HT-29 (cell line): ENCODE results near the gene LLGL1. TPM values are rescaled to one million over a fixed set of nuclear protein-coding genes. Genes with fewer than 3 reads are reported as not detected.

ENCODE experiments used
- DNase-seq: peaks from one replicate; pipeline ENCODE4 v3.0.0-alpha.2; 2015; ENCODE audit warnings: low spot score
- total RNA-seq: library from RNA; depleted of rRNA; stranded (reverse); fragments of >200 nt; shearing (Covaris generic); gene quantifications from 2 replicates; pipeline ENCODE4 v1.2.3, GENCODE V29; 2014

Gene LLGL1
- total RNA-seq, 1 experiment from 2014 or later, result 33.2 TPM

DNA sequence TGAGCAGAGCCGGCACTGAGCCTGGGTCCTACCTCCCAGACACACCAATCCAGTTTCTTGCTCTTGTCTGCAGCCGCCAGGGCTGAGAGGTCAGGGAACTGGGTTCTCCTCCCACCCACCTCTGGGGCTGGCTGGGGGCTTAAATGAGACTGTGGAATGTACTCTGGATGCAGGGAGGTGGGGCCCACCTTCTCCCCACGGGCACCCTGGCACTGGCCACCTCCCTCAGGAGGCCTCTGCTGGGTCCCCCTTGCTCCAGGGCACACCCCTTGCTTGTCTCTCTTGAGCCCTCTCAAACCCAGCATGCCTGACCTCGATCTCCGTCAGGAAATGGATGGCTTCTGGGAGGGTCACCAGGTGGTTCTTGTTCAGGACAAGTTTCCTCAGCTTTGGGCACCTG lies 26.7 kb downstream of the LLGL1 start:
- no peak for DNase-seq

DNA sequence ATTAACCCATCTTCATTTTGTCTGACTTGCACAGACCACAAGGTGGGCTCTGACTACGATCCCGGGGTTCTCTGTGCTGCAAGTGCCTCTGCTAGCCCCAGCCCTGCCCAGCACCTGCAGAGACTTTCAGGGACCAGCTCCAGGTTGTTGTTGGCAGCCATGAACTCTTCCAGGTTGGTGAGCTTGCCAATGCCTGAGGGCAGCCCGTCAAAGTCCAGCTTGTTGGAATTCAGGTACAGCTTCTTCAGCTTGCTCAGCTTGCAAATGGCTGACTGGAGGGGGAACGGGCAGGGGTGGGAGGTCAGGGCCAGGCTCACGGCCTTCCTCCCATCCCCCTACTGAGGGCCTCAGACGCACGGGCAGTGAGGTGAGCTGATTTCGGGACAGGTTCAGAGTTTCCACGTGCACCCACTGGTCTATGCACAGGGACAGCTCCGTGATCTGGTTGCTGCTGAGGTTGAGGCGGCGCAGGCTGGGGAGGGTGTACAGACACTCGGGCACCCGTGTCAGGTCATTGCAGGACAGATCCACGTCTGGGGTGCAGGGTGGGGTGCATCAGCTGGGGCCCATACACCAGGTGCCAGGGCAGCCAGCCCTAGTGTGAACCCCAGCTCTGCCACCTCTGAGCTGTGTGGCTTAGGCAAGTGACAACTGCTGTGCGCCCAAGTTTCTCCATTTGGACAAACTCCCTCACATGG lies 27.9 kb downstream of the LLGL1 start:
- DNase-seq, result no peak

DNA sequence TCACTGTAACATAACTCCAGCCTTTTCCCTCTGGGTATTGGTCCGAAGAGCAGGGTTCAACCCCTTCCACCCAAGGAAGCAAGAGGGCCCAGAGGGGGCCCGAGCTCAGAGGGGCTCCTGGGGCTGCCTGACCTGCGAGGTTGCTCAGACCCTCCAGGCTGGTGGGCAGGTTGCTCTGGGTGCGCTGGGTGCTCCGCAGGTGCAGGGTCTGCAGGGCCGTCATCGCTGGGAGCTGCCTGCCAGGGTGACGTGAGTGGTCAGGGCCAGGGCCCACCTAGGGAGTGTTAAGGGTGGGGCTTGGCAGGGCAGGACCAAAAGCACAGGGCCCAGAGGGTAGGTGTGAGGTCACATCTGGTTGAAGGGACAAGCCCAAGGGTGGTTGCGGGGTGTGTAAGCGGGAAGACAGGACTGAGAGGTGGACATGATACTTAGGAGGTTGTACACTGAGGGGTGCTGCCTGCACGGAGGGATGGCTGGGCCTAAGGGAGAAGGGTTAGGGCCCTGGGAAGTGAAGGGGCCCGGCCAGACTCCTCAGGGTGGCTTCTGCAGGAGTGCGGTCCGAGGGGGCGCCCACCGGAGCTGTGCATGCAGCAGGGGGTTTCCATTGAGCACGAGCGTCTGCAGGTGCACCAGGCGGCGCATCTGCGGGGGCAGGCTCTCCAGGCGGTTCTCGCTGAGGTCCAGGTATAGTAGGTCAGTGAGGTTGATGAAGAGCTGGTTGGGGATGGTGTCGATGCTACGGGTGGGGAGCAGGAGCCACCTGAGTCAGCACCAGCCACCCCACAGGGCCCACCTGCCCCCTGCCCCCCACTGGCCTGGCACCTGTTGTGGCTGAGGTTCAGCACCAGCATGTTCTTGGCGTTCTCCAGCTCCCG lies 28.7 kb downstream of the LLGL1 start:
- DNase-seq, result no peak

DNA sequence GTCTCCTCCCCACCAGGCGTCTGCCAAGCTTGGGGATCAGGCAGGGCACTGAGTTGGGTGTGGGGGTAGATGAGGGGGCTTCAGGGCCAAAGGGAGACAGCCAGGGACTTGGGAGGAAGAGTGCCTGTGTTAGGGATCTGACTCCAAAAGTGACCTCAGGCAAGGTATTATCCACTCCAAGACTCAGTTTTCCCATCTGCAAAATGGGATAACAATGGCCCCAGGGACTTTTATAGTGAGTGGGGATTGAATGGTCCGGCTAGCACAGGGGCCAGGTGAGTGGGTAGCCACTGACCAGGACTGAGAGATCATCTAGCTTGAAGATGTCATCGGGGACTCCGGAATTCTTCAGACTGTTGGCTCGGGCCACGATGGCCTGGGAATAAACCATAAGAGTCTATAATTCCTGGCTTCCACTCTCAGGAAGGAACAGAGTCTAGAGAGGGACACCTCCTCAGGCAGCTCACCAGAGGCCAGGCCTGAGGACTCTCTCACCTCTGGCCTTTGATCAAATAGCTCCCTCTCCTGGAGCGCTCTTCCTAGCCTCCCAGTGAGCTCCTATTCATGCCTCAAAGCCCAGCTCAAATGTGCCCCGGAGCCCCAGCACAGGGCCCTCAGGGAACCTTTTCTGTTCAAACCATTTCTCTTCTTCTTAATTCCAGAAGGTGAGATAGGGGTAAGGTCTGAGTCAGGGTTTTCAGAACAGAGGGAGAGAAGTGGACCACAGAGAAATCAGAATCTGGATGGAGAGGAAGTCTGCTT lies 29.6 kb downstream of the LLGL1 start:
- DNase-seq, result no peak

DNA sequence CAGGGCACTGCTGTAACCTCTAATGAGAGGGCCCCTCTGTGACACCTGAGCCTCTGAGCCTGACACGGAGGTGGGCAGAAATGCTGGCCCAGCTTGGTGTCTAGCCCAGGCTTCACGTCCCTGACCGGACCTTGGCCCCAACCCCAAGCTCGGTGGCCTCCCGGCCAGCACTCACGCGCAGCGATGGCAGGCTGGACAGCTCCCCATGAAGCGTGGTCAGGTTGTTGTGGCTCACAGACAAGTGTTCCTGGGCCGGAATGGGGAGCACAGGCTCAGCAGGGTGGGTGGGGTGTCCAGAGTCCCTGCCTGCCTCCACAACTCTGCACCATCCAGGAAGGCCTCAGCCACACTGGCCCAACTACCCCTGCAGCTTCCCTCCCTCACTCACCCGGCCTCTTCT lies 30.9 kb downstream of the LLGL1 start:
- DNase-seq, result no peak

DNA sequence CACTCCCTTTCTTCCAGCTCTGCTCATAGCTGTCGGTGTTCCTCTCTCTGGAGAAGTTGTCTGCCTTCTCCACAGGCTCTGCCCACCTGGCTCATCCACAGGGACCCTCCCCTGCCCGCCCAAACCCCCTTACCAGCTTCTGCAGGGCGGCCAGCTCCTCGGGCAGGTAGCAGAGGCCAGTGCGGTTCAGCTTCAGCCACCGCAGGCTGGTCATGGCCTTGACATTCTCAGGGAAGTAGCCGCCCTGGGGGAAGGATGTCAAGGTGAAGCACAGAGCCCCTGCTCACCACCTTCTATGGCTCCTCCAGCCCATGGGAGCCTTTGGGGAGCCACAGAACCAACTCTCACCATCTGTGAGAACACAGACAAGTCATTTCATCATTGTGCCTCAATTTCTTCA lies 31.3 kb downstream of the LLGL1 start:
- no peak for DNase-seq

DNA sequence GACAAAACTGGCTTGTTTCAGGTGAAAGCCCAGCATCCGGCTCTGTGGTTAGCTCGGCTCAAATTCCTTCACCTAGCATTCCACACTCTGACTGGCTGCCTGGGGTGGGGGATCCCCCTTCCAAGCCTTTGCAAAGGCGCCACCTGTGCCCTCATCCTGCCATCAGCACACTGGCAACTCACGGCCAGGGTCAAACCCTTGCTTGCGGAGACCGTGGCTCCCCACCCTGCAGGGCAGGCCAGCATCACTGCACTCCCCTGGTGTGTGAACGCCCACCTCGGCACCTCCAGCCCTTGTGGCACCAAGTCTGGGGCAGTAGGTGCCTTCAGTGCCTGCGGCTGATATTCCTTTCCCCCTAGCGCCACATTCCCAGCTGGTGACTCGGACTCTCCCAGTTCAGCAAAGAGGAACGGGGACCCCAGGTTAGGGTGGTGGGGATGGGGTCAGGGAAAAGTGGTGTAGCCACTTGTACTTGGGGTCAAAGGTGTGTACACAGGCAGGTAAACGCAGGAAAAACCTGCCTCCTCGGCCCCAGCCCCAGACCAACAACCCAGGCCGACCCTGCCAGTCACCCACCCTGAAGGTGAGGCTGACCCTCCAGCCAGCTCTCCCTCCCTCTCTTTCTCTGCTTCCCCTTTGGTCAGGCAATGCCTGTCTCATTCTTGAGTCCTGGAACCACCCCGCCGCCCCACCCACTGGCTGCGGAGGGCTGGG lies 32.0 kb downstream of the LLGL1 start:
- peak; percentile 59 for DNase-seq

DNA sequence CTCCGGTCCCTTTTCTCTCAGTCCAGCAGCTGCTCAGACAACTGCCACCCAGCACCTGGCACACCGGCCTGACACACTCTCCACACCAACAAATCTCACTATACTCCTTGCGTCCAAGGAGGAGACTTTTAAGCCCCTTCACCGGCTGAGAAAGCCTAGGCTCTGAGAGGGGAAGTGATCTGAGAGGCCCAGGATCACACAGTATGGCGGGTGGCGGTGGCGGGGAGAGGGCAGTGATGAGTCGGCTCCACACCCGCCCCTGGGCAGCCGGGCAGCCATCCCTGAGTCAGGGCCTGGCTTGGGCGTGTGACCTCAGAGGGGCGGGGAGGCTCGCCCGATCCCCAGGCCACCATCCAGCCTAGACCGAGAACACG lies 32.5 kb downstream of the LLGL1 start:
- peak; percentile 71 for DNase-seq

DNA sequence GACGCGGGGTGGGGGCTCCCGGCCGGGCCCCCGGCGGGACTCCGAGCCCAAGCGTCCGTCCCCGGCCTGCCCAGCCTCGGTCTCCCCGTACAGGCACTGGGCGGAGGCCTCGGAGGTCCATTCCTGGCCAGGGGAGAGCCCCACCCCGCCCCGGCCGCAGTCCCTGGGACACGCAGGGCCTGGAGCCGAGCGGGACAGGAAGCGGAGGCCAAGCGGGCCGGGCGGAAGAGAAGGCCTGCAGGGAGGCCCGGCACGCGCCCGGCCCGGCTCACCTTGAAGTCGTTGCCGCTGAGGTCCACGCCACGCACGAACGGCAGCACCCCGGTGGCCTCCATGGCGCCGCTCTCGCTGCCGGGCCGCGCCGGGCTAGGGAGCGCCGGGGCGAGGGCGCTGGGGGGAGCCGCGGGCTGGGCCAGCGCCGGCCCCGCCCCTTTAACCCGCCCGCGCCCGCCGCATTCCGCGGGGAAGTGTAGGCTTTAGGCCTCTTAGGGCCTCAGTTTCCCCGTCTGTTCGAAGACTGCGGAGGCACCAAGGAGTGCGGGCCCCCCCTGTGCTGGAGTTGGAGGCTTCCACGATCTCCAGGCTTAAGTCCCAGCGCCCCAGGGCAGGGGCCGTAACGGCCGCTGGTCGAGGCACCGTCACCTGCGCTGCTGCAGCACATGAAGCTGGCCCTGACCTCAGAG lies 33.1 kb downstream of the LLGL1 start, which contains the start of gene FLII:
FLII (minus strand) TSS at position 383 of the 683 bp plus-strand sequence; CDS start at position 335, 48 bp downstream.
- DNase-seq, result peak; percentile 40

DNA sequence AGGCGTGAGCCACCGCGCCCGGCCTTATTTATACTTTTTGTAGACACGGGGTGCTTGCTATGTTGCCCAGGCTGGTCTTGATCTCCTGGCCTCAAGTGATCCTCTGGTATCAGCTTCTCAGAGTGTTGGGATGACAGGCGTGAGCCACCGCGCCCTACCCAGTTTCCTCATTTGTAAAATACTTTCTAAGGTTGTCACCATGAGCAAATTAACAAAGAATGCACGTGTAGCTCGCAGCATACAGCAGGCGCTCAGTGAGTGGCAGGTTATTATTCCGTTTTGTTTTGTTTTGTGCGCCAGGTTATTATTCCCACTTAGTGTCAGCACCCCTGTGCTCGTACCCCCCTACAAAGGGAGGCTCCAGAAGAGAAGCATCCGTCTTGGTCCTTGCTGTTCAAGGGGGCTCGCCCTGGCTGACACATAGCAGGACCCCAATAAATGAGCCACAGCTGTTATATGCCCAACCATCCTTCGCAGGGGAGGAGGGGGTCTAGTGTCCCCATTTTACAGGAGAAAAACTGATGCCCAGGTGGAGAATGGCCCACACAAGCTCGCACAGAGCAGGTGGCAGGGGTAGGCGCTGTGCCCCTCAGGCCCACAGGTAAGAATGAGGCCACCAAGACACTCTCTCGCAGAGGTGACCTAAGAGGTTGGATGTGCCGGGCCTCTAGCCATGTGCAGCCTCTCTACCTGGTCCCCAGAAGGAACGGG lies 34.3 kb downstream of the LLGL1 start:
- peak; percentile 42 for DNase-seq

DNA sequence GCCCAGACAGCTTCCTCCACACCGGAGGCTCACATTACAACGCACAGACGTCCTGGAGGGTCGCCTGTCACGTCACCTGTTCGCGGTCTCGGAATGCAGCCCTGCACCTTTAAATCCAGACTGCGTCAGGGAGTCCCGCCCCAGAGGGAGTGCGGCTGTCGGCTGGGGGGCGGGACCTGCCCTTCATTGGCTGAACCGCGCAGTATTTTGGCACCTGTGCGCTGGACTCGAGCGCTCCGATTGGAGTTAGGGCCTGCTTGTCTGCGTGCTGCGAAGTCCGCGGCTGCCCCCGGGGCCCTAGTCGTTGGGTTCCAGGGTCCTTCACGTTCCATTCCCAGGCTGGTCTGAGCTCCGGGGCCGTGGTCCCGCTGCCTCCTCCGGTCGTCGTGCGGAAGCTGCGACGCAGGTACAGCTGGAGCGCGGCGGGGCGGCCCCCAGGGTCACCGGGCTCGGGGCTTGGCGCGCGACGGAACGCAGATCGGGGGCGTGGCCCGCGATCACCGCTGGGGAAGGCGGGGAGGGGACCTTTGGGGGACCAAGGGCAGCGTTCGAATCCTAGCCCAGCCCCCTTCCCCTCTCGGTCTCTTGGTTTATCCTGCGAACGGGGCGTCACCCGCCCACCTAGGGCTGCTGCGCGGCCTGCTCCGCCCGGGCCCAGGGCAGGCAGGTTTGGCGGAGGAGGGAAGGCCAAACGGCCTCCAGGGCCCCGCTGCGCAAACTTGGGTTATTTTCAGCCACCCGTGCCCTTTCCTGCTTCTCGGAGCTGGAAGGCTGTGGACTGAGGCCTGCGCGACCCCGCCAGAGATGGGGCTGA lies 35.1 kb downstream of the LLGL1 start, which contains the start of gene MIEF2:
MIEF2 (plus strand) TSS at position 331 of the 814 bp plus-strand sequence. CDS start 2,059 bp downstream, outside the sequence.
- peak; percentile 88 for DNase-seq

DNA sequence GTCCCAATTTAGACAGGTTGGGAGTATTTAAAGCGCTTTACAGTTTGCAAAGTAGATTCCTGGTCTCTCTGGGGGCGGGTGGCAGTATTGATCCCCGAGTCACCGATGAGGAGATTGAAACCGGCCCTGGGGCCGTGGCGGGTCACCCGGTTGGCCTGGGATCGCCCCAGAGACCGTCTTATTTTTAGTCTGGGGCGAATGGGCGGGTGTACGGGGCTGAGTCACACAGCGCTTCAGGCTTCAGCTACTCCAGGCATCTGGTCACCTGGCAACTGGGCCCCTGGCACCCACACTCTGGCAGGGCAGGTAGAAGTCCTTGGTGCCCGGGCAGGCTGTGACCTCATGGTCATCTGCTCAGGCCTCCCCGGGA lies 35.7 kb downstream of the LLGL1 start:
- DNase-seq, result peak; percentile 66

DNA sequence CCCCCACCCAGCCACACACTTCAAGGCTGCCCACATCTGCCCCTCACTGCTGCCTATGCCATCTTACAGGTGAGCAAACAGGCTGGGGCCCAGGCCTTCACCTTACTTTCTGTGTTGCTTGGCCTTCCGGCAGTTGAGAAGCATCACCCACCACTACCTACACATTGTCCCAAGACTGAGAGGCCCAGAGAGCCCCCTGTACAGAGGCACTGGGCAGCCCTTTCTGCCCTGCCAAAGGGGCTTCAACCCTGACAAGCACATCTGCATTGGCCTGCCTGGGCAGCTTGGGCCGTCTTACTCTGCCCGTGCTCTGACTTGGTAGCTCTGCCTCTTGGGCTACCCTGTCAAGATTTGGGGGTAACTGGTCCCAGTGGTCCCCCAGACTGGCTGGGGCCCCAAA lies 36.2 kb downstream of the LLGL1 start:
- no peak for DNase-seq

DNA sequence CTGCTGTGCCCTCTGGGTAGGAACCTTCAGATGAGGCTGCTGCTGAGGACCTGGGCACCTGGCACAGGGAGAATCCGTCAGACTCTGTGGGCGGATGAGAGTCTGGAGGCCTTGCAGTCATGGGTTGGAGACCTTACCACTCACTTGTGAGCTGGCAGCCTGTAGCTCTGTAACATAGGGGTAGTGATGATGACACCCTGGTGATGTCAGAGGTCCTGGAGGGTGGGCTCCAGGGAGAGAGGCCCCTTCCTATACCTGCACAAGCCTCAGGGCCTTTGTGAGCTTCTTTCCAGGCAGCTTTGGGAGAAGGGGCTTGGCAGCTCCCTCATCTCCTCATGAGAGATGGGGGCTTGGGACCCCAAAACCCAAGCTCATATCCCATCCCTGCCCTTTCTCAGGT lies 36.7 kb downstream of the LLGL1 start:
- no peak for DNase-seq

DNA sequence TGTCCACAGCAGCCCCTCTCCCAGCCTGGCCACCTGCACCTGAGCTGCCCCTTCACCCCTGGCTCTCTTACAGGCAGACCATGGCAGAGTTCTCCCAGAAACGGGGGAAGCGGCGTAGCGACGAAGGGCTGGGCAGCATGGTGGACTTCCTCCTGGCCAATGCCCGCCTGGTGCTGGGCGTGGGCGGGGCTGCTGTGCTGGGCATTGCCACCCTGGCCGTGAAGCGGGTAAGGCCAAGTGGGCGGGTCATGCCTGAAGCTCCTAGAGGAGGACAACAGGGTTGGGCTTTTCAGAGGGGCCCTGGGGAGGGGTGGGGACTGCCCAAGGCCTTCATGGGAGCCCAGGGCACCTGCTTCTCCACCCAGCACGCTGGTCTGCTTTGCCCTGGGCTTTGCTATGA lies 37.2 kb downstream of the LLGL1 start:
- DNase-seq, result no peak

DNA sequence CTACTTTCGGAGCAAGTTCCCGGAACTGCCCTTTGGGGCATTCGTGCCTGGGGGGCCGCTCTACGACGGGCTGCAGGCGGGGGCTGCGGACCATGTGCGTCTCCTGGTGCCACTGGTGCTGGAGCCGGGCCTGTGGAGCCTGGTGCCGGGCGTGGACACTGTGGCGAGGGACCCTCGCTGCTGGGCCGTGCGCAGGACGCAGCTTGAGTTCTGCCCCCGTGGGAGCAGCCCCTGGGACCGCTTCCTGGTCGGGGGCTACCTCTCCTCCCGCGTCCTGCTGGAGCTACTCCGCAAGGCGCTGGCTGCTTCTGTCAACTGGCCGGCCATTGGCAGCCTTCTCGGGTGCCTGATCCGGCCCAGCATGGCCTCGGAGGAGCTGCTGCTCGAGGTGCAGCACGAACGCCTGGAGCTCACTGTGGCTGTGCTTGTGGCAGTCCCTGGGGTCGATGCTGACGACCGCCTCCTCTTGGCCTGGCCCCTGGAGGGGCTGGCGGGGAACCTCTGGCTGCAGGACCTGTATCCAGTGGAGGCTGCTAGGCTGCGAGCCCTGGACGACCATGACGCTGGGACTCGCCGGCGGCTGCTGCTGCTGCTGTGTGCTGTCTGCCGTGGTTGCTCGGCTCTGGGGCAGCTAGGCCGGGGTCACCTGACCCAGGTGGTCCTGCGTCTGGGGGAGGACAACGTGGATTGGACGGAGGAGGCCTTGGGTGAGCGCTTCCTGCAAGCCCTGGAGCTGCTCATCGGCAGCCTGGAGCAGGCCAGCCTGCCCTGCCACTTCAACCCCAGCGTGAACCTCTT lies 38.6 kb downstream of the LLGL1 start:
- DNase-seq, result no peak

DNA sequence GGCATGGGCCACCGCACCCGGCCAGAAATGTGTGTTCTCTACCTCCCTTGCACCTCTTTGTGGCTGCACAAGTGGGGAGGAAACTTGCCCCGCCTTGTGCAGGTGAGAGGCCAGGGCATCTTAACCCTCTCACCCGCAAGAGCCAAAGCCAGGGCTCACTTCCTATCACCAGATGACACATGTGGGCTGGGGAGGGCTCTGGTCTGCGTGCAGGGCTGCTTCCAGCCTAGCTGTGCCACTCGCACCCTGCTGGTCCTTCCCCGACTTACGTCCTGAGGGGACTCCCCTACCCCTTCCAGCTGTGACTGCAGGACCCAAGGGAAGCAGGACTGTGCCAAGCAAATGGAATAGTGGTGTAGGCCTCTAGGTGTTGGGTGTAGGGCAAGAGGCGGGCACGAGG lies 41.9 kb downstream of the LLGL1 start:
- DNase-seq, result no peak

DNA sequence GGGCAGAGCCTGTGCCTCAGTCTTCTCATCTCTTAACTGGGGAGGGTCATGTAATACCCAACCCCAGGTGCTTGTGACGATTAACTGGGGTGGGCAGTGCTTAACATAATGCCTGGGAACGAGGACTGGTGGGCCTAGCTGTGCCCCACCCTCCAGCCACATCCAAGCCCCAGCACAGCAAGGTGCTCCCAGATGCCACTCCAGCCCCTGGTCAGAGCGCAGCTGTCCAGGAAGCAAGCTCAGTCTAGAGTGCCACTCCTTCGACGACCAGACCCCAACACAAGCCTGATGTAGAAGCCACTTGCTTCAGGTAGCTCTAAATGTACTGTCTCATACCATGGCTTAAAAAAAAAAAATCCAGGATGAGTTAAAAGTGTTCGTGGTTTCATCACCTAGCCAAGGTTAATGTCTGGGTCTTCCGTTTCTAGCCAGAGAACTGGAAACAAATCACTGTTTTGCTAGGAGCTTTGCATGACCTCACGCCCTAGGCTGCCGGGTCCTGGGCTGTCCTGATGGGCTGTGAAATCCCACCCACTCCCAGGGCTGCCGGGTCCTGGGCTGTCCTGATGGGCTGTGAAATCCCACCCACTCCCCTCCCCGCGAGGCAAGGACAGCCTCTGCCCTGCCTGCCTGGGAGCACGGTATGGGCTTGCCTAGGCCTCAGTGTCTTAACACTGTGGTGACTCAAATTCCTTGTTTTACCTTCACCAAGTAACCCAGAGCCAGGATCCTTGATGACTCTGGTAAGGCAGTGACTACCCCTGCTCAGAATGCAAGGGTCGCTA lies 42.7 kb downstream of the LLGL1 start:
- no peak for DNase-seq
